ENCODE results near the gene STK17A. TPM values are rescaled to one million over a fixed set of nuclear protein-coding genes. Genes with fewer than 3 reads are reported as not detected.

STK17A gene
- total RNA-seq, 1 experiment from 2014 or later = 9.8 TPM

GRCh38 chr7:43637114-43637806 lies 54.4 kb downstream of the STK17A start:
- Histone ChIP-seq H3K23me2 (ENCODE audit: insufficient read length, low read depth, low read length, poor library complexity, severe bottlenecking) (no peaks in the 10 kb centered on the region), H3K4ac (ENCODE audit: low read depth, low read length) (no peak overlapping the region), H3K4me2 (ENCODE audit: insufficient read depth, insufficient read length, low read length) (no peak overlapping the region), H3K23ac (ENCODE audit: insufficient read length, low read depth, low read length) (no peak overlapping the region), H3K79me1 (ENCODE audit: insufficient read depth, low read depth, low read length, poor library complexity, severe bottlenecking) (no peaks in the 10 kb centered on the region), H2BK120ac (ENCODE audit: low read depth, low read length, poor library complexity, severe bottlenecking) (no peak overlapping the region), H2BK20ac (ENCODE audit: low read depth, low read length, poor library complexity, severe bottlenecking) (no peak overlapping the region), H3K14ac (ENCODE audit: insufficient read depth, low read length) (no peak overlapping the region), H2BK15ac (ENCODE audit: low read depth, low read length) (no peak overlapping the region), H4K8ac (replicated peaks; ENCODE audit: insufficient read length, low read depth, low read length) (no peak overlapping the region), H4K20me1 (ENCODE audit: control insufficient read depth, insufficient read depth, insufficient read length) (no peaks in the 10 kb centered on the region), H4K91ac (ENCODE audit: insufficient read length, low read depth, low read length) (no peak overlapping the region), H3T11ph (ENCODE audit: low read length) (no peak overlapping the region), H3K27me3 (ENCODE audit: insufficient read depth, low read length) (no peaks in the 10 kb centered on the region), H3K56ac (ENCODE audit: insufficient read length, low read depth, low read length) (no peak overlapping the region), H2AK5ac (ENCODE audit: insufficient read length, low read length) (no peak overlapping the region), H3K9me3 (ENCODE audit: control insufficient read depth, low read depth, low read length) (no peaks in the 10 kb centered on the region), H2BK5ac (ENCODE audit: insufficient read length, low read length) (no peak overlapping the region), H2BK12ac (ENCODE audit: insufficient read length, low read depth, low read length) (no peak overlapping the region), H4K5ac (ENCODE audit: insufficient read length, low read depth, low read length) (no peak overlapping the region), H3K9ac (ENCODE audit: extremely low read depth, insufficient read length, low read length) (no peak overlapping the region), H3K79me2 (ENCODE audit: insufficient read depth, low read length) (no peaks in the 10 kb centered on the region), H3K4me1 (ENCODE audit: insufficient read depth, low read length) (no peaks in the 10 kb centered on the region), H3K18ac (ENCODE audit: insufficient read length, low read depth, low read length) (no peak overlapping the region), H2AFZ (ENCODE audit: low read length) (no peak overlapping the region), H3K27ac (ENCODE audit: insufficient read length, low read depth, low read length) (no peak overlapping the region)
- TF ChIP-seq CTCF (conservative IDR thresholded peaks at IDR 0.05) = no peak
- H3K9me3 Mint-ChIP-seq = no peaks in the 10 kb centered on the region
- H3K36me3 Mint-ChIP-seq (ENCODE audit: insufficient read depth in 1 of 3, low read depth in 3 of 3) = peaks cover 26 to 80% (median 67%) of the 10 kb centered on the region in 3 experiments; a peak in 6 of 7 replicates
- peak overlapping the region in 1 of 3 experiments; percentile 42; a peak in 1 of 7 replicates for H3K27ac Mint-ChIP-seq
- no peak overlapping the region for H3K4me3 Mint-ChIP-seq
- H3K27me3 Mint-ChIP-seq (ENCODE audit: low read depth) = no peaks in the 10 kb centered on the region
- WGBS (ENCODE audit: extremely low coverage, insufficient read length, low lambda C conversion rate) = no CpG with 5 or more reads among the region's 4 CpGs
- peaks cover 7 to 8% of the 10 kb centered on the region in 2 experiments for H3K4me1 Mint-ChIP-seq
- no peak for DNase-seq

Measured in H9 (cell line).